Measurements from ENCODE around the gene GMDS. TPM values are rescaled to one million over a fixed set of nuclear protein-coding genes. Genes with fewer than 3 reads are reported as not detected.

Gene GMDS
- polyA plus RNA-seq, 1 donor (not counting 4 experiments of a cell fraction or from before 2014, with no cell fraction given): 22.1 TPM

DNA sequence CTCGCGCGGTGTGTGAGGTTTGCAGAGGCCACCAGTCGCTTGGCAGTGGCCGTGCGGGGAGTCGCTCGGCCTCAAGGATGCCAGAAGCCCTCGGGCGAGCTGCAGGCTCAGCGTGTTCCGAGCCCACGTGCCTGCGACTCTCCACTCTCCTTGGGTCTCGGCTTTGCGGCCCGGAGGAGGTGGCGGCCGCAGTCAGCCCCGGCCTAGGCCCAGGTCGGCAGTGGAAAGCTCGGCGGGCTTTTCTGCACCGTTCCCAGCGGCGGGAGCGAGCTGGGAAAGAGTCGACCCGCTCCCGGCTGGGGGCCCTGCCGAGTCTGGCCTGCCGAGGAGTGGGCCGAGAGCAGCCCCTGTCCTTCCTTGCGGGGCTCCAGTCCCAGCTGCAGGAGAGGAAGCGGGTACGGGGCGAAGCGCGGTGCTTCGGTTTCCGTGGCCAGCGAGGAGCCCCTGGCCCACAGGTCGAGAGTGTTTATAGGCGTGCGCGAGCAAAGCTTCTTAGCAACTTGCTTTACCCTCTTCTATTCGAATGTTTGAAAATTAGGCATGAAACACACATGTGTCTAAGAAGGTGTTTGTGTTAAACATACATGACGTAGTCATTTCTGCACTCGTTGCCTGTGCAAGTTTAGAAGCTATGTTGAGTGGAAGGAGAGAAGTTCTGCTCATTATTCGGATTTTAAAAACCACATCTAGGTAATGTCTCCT is 630.1 kb downstream of the GMDS start:
- FAIRE-seq (no peak), DNase-seq (ENCODE audit: low read depth, low spot score) (no peak)
- Histone ChIP-seq H3K27ac (ENCODE audit: control insufficient read depth, insufficient read depth, low read length) (no peak overlapping the region), H4K20me1 (ENCODE audit: control insufficient read depth, extremely low read depth, insufficient read depth, low read length) (no peaks in the 10 kb centered on the region), H3K27me3 (ENCODE audit: control insufficient read depth, extremely low read depth, insufficient read depth, low read length) (no peaks in the 10 kb centered on the region), H3K4me1 (ENCODE audit: control insufficient read depth, extremely low read depth, insufficient read depth, low read length) (peaks cover 12% of the 10 kb centered on the region), H2AFZ (ENCODE audit: control insufficient read depth, low read length) (no peak overlapping the region), H3K9ac (ENCODE audit: control insufficient read depth, extremely low read depth, insufficient read depth, low read length) (no peak overlapping the region), H3K36me3 (ENCODE audit: control insufficient read depth in 2 of 2, extremely low read depth in 1 of 2, insufficient read depth in 2 of 2, low read length in 2 of 2) (no peaks in the 10 kb centered on the region), H3K9me3 (ENCODE audit: control insufficient read depth, low read depth, low read length) (no peaks in the 10 kb centered on the region), H3K79me2 (ENCODE audit: control insufficient read depth, insufficient read depth, low read length) (peaks cover 40% of the 10 kb centered on the region), H3K4me2 (ENCODE audit: control insufficient read depth, extremely low read depth, insufficient read depth, low read depth, low read length) (no peak overlapping the region), H3K4me3 (ENCODE audit: control insufficient read depth in 2 of 3, extremely low read depth in 1 of 3, insufficient read depth in 2 of 3, low read depth in 1 of 3, low read length in 3 of 3) (no peak overlapping the region), H3K9me1 (ENCODE audit: control insufficient read depth, extremely low read depth, insufficient read depth, low read length) (no peaks in the 10 kb centered on the region)
- TF ChIP-seq, protein P1, sequence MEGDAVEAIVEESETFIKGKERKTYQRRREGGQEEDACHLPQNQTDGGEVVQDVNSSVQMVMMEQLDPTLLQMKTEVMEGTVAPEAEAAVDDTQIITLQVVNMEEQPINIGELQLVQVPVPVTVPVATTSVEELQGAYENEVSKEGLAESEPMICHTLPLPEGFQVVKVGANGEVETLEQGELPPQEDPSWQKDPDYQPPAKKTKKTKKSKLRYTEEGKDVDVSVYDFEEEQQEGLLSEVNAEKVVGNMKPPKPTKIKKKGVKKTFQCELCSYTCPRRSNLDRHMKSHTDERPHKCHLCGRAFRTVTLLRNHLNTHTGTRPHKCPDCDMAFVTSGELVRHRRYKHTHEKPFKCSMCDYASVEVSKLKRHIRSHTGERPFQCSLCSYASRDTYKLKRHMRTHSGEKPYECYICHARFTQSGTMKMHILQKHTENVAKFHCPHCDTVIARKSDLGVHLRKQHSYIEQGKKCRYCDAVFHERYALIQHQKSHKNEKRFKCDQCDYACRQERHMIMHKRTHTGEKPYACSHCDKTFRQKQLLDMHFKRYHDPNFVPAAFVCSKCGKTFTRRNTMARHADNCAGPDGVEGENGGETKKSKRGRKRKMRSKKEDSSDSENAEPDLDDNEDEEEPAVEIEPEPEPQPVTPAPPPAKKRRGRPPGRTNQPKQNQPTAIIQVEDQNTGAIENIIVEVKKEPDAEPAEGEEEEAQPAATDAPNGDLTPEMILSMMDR (optimal IDR thresholded peaks at IDR 0.05 in 1 of 3, IDR thresholded peaks at IDR 0.05 in 1 of 3, conservative IDR thresholded peaks at IDR 0.05 in 1 of 3; ENCODE audit: extremely low read depth in 1 of 3, insufficient read depth in 2 of 3, low read length in 3 of 3): no peak
- TF ChIP-seq EZH2 (IDR thresholded peaks at IDR 0.05; ENCODE audit: low read length): no peak
- dilution Hi-C loops (cut with MboI; ENCODE audit: extremely low pct_ligation_motif_present, low sequenced_read_pairs): no loop called here

DNA sequence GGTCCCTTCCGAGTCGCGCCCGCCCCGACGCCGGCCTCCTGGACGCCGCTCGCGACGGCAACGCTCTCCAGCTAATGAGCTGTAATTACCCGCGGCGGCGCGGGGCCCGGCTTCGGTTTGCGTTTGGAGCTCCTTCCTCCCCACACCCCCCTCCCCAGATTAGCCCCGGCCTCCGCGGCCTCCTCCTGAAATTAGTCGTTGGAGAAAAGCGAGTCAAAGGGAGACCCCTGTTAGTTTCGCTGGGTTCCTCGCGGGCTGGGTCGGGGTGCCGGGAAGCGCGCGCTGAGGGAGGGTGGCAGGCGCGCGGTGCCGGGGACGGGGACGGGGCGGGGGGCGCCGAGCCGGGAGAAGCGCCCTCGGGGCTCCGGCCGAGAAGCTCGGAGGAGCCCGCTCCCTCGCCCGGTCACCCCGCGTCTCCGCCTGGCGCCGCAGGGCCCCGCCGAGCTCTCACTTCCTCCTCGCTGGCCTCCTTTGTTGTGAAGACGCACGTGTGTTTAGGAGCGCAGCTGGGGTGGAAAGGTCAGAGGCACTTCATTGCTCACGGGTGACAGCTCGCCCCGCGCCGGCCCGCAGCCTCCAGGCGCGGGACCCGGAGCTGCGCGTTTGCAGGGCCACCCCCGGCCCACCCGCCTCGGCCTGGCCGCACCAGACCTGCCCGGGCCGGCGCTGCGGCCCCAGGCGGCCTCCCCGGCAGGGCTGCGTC is 630.8 kb downstream of the GMDS start:
- no peak for TF ChIP-seq EZH2 (IDR thresholded peaks at IDR 0.05; ENCODE audit: low read length)
- TF ChIP-seq, protein P1 (optimal IDR thresholded peaks at IDR 0.05 in 1 of 3, IDR thresholded peaks at IDR 0.05 in 1 of 3, conservative IDR thresholded peaks at IDR 0.05 in 1 of 3; ENCODE audit: extremely low read depth in 1 of 3, insufficient read depth in 2 of 3, low read length in 3 of 3): no peak
- Histone ChIP-seq H3K36me3 (ENCODE audit: control insufficient read depth in 2 of 2, extremely low read depth in 1 of 2, insufficient read depth in 2 of 2, low read length in 2 of 2) (no peaks in the 10 kb centered on the region), H3K4me3 (ENCODE audit: control insufficient read depth in 2 of 3, extremely low read depth in 1 of 3, insufficient read depth in 2 of 3, low read depth in 1 of 3, low read length in 3 of 3) (peak overlapping the region; percentile 74 to 86 (median 79)), H3K9me1 (ENCODE audit: control insufficient read depth, extremely low read depth, insufficient read depth, low read length) (no peaks in the 10 kb centered on the region), H3K79me2 (ENCODE audit: control insufficient read depth, insufficient read depth, low read length) (peaks cover 40% of the 10 kb centered on the region), H3K27ac (ENCODE audit: control insufficient read depth, insufficient read depth, low read length) (peak overlapping the region; percentile 52), H3K9ac (ENCODE audit: control insufficient read depth, extremely low read depth, insufficient read depth, low read length) (peak overlapping the region; percentile 76), H3K9me3 (ENCODE audit: control insufficient read depth, low read depth, low read length) (no peaks in the 10 kb centered on the region), H4K20me1 (ENCODE audit: control insufficient read depth, extremely low read depth, insufficient read depth, low read length) (no peaks in the 10 kb centered on the region), H2AFZ (ENCODE audit: control insufficient read depth, low read length) (peak overlapping the region; percentile 49), H3K27me3 (ENCODE audit: control insufficient read depth, extremely low read depth, insufficient read depth, low read length) (no peaks in the 10 kb centered on the region), H3K4me2 (ENCODE audit: control insufficient read depth, extremely low read depth, insufficient read depth, low read depth, low read length) (peak overlapping the region; percentile 98), H3K4me1 (ENCODE audit: control insufficient read depth, extremely low read depth, insufficient read depth, low read length) (peaks cover 12% of the 10 kb centered on the region)
- dilution Hi-C loops (cut with MboI; ENCODE audit: extremely low pct_ligation_motif_present, low sequenced_read_pairs): no loop called here
- FAIRE-seq (no peak), DNase-seq (ENCODE audit: low read depth, low spot score) (no peak)

Measured in keratinocyte (primary cell).